IMR-90 (cell line): ENCODE measurements around the gene APOB. TPM values are rescaled to one million over a fixed set of nuclear protein-coding genes. Genes with fewer than 3 reads are reported as not detected.

ENCODE experiments used
- ATAC-seq: fragments of 200-7000 bp; cut with Tn5 transposase; 2 replicates; pipeline ENCODE4 v1.9.1; 2020; ENCODE audit warnings: low read depth, mild to moderate bottlenecking, moderate library complexity
- BruUV-seq: library from RNA; stranded (reverse); fragments of 400-500 nt; replicated peaks from 2 replicates; lab custom pipeline; 2021; lab: Mats Ljungman, UMichigan
- CTCF ChIA-PET: fragments of 300-600 bp; formaldehyde crosslinking; extraction: SDS; loops from one replicate; lab custom pipeline; 2021; ENCODE audit warnings: antibody characterized with exemption; lab: Yijun Ruan, JAX
- POLR2A ChIA-PET: fragments of 300-600 bp; sonication (Branson Sonifier 250); formaldehyde crosslinking; loops from one replicate; lab custom pipeline; 2022; ENCODE audit warnings: antibody characterized with exemption; ENCODE audit not compliant: unreplicated experiment; lab: Charles Lee
- DNase-seq: peaks from one replicate; pipeline ENCODE4 v3.0.0; 2013
- H2AFZ ChIP-seq: replicated peaks from 2 replicates; pipeline ENCODE3; 2013; ENCODE audit warnings: low read length, mild to moderate bottlenecking; ENCODE audit not compliant: poor library complexity
- H2AK5ac ChIP-seq: 2 replicates; pipeline ENCODE4 v1.6.1; 2013; ENCODE audit warnings: low read depth, low read length, inconsistent platforms
- H2AK9ac ChIP-seq: replicated peaks from 2 replicates; pipeline ENCODE3; 2013; ENCODE audit warnings: mild to moderate bottlenecking, low read depth, low read length, moderate library complexity; ENCODE audit not compliant: poor library complexity
- H2BK120ac ChIP-seq: 2 replicates; pipeline ENCODE4 v1.6.1; 2013; ENCODE audit warnings: low read depth, low read length, inconsistent platforms
- H2BK15ac ChIP-seq: 3 replicates; pipeline ENCODE4 v1.6.1; 2013; ENCODE audit warnings: low read depth, low read length, inconsistent platforms
- H2BK20ac ChIP-seq: 2 replicates; pipeline ENCODE4 v1.6.1; 2013; ENCODE audit warnings: low read depth, mild to moderate bottlenecking, inconsistent platforms, low read length, moderate library complexity
- H2BK5ac ChIP-seq: 2 replicates; pipeline ENCODE4 v1.6.1; 2013; ENCODE audit warnings: mild to moderate bottlenecking, low read depth, low read length, inconsistent platforms; ENCODE audit not compliant: poor library complexity, severe bottlenecking
- H3K14ac ChIP-seq: replicated peaks from 2 replicates; pipeline ENCODE4 v1.6.1; 2013; ENCODE audit warnings: low read depth, low read length, inconsistent platforms
- H3K18ac ChIP-seq: 2 replicates; pipeline ENCODE4 v1.6.1; 2013; ENCODE audit warnings: low read depth, low read length, control low read depth
- H3K23ac ChIP-seq: 2 replicates; pipeline ENCODE4 v1.6.1; 2013; ENCODE audit warnings: low read depth, low read length, inconsistent platforms
- H3K27ac ChIP-seq: 2 replicates; pipeline ENCODE4 v1.5.1; 2013; ENCODE audit warnings: mild to moderate bottlenecking, control low read depth, low read length; ENCODE audit not compliant: insufficient read depth
- H3K27me3 ChIP-seq: 2 replicates; pipeline ENCODE4 v1.6.1; 2013; ENCODE audit warnings: low read length; ENCODE audit not compliant: control insufficient read depth, insufficient read depth
- H3K36me3 ChIP-seq: 2 replicates; pipeline ENCODE4 v1.6.1; 2013; ENCODE audit warnings: low read length, mixed read lengths; ENCODE audit not compliant: control insufficient read depth, insufficient read depth
- H3K4ac ChIP-seq: 2 replicates; pipeline ENCODE4 v1.6.1; 2013; ENCODE audit warnings: low read depth, low read length, inconsistent platforms
- H3K4me1 ChIP-seq: 2 replicates; pipeline ENCODE4 v1.6.1; 2013; ENCODE audit warnings: low read length, mixed read lengths; ENCODE audit not compliant: control insufficient read depth, insufficient read depth
- H3K4me2 ChIP-seq: 2 replicates; pipeline ENCODE4 v1.6.1; 2013; ENCODE audit warnings: low read depth, mild to moderate bottlenecking, control low read depth, low read length, moderate library complexity
- H3K4me3 ChIP-seq: 2 replicates; pipeline ENCODE4 v1.5.1; 2013; ENCODE audit warnings: low read depth, mild to moderate bottlenecking, control low read depth, low read length, moderate library complexity; ENCODE audit not compliant: insufficient read depth
- H3K56ac ChIP-seq: 2 replicates; pipeline ENCODE4 v1.6.1; 2013; ENCODE audit warnings: low read length, inconsistent platforms; ENCODE audit not compliant: insufficient read depth; ENCODE audit errors: extremely low read depth
- H3K79me1 ChIP-seq, 2 experiments: 2 replicates each; pipeline ENCODE4 v1.6.1; 2013; ENCODE audit warnings: low read length in 2 of 2, inconsistent platforms in 1 of 2, low read depth in 1 of 2
- H3K9ac ChIP-seq: 2 replicates; pipeline ENCODE4 v1.6.1; 2013; ENCODE audit warnings: low read depth, low read length, control low read depth
- H3K9me1 ChIP-seq: 2 replicates; pipeline ENCODE4 v1.6.1; 2013; ENCODE audit warnings: low read length, inconsistent platforms; ENCODE audit not compliant: insufficient read depth
- H3K9me3 ChIP-seq: 2 replicates; pipeline ENCODE4 v1.6.1; 2013; ENCODE audit warnings: low read length; ENCODE audit not compliant: control insufficient read depth, insufficient read depth
- H4K20me1 ChIP-seq: 2 replicates; pipeline ENCODE4 v1.6.1; 2013; ENCODE audit warnings: low read length, inconsistent platforms; ENCODE audit not compliant: insufficient read depth
- H4K5ac ChIP-seq: 2 replicates; pipeline ENCODE4 v1.6.1; 2013; ENCODE audit warnings: mild to moderate bottlenecking, low read depth, low read length, control low read depth
- H4K8ac ChIP-seq, 2 experiments: 2 replicates each; pipeline ENCODE4 v1.6.1; 2013; ENCODE audit warnings: low read depth in 2 of 2, low read length in 2 of 2, control low read depth in 1 of 2, inconsistent platforms in 1 of 2
- H4K91ac ChIP-seq: 2 replicates; pipeline ENCODE4 v1.6.1; 2013; ENCODE audit warnings: low read depth, low read length, inconsistent platforms; ENCODE audit not compliant: insufficient read depth
- BHLHE40 ChIP-seq: fragments of 150-350 bp; IDR thresholded peaks from 2 replicates; pipeline ENCODE4 v1.6.1; 2016; ENCODE audit warnings: mild to moderate bottlenecking, low read depth, low read length
- CHD1 ChIP-seq: IDR thresholded peaks from 2 replicates; pipeline ENCODE4 v1.6.1; 2012; ENCODE audit warnings: low read depth, low read length, improper control_type of control experiment
- CTCF ChIP-seq: conservative IDR thresholded peaks from 2 replicates; pipeline ENCODE4 v1.5.1; 2012; ENCODE audit warnings: mild to moderate bottlenecking, low read depth, low read length, improper control_type of control experiment
- FOS ChIP-seq: fragments of 150-350 bp; IDR thresholded peaks from 2 replicates; pipeline ENCODE4 v1.6.1; 2016; ENCODE audit warnings: low read depth, low read length
- MAFK ChIP-seq: IDR thresholded peaks from 2 replicates; pipeline ENCODE4 v1.6.1; 2012; ENCODE audit warnings: low read depth, low read length, improper control_type of control experiment
- MAZ ChIP-seq: IDR thresholded peaks from 2 replicates; pipeline ENCODE4 v1.6.1; 2012; ENCODE audit warnings: low read depth, mild to moderate bottlenecking, low read length, improper control_type of control experiment, moderate library complexity, borderline replicate concordance
- RAD21 ChIP-seq: IDR thresholded peaks from 2 replicates; pipeline ENCODE4 v1.6.1; 2012; ENCODE audit warnings: low read length, improper control_type of control experiment
- RCOR1 ChIP-seq: IDR thresholded peaks from 2 replicates; pipeline ENCODE4 v1.6.1; 2012; ENCODE audit warnings: mild to moderate bottlenecking, low read length, improper control_type of control experiment; ENCODE audit not compliant: insufficient replicate concordance
- RFX5 ChIP-seq: IDR thresholded peaks from 2 replicates; pipeline ENCODE4 v1.8.0; 2012; ENCODE audit warnings: low read depth, mild to moderate bottlenecking, low read length, moderate library complexity
- SMC3 ChIP-seq: fragments of 150-350 bp; IDR thresholded peaks from 2 replicates; pipeline ENCODE4 v1.6.1; 2016; ENCODE audit warnings: low read depth, mild to moderate bottlenecking, antibody characterized with exemption, low read length, moderate library complexity
- WGBS, 2 experiments: methylation state at CpG; one replicate each; pipeline versions ENCODE4 v1.1.5 to v1.1.7; 2013; ENCODE audit warnings: missing lambda C conversion rate in 2 of 2; ENCODE audit not compliant: insufficient read length in 1 of 2; ENCODE audit errors: extremely low coverage in 2 of 2; 5-methylcytosine and 5-hydroxymethylcytosine counted together
- dilution Hi-C: fragments of 300-500 bp; cut with HindIII; formaldehyde crosslinking; loops from one replicate; pipeline ENCODE4 v1.14.3; 2018; ENCODE audit warnings: low sequenced_read_pairs; ENCODE audit not compliant: unreplicated experiment
- in situ Hi-C: fragments of 300-500 bp; cut with MboI; formaldehyde crosslinking; loops from 3 replicates; pipeline ENCODE4 v1.14.3; 2019; ENCODE audit warnings: low sequenced_read_pairs, inconsistent platforms, mixed read lengths
- intact Hi-C: fragments of 100-400 bp; cut with micrococcal nuclease; formaldehyde crosslinking; loops from 2 replicates; pipeline ENCODE4 v1.10.0; 2022
- polyA plus RNA-seq, 3 experiments: library from polyadenylated mRNA; depleted of rRNA; stranded (reverse); fragments of >200 nt; gene quantifications; 2 replicates each; pipeline ENCODE4 v1.2.3, GENCODE V29; 2012; ENCODE audit warnings: low replicate concordance in 1 of 3
- total RNA-seq: library from RNA; depleted of rRNA; stranded (reverse); fragments of >200 nt; gene quantifications from 2 replicates; pipeline ENCODE4 v1.2.3, GENCODE V29; 2012
- TF ChIP-seq, protein P1 (sequence below): fragments of 150-350 bp; IDR thresholded peaks from 2 replicates; pipeline ENCODE4 v1.6.1; 2017; ENCODE audit warnings: mild to moderate bottlenecking, antibody characterized with exemption, low read length, low read depth
- TF ChIP-seq, protein P2 (sequence below): fragments of 150-350 bp; IDR thresholded peaks from 2 replicates; pipeline ENCODE4 v1.6.1; 2016; ENCODE audit warnings: low read depth, mild to moderate bottlenecking, low read length, moderate library complexity, borderline replicate concordance

The APOB gene
- total and polyA plus RNA-seq, 2 of the 4 experiments (the other 2 are of a cell fraction): under 0.01 TPM; not detected in 1

DNA sequence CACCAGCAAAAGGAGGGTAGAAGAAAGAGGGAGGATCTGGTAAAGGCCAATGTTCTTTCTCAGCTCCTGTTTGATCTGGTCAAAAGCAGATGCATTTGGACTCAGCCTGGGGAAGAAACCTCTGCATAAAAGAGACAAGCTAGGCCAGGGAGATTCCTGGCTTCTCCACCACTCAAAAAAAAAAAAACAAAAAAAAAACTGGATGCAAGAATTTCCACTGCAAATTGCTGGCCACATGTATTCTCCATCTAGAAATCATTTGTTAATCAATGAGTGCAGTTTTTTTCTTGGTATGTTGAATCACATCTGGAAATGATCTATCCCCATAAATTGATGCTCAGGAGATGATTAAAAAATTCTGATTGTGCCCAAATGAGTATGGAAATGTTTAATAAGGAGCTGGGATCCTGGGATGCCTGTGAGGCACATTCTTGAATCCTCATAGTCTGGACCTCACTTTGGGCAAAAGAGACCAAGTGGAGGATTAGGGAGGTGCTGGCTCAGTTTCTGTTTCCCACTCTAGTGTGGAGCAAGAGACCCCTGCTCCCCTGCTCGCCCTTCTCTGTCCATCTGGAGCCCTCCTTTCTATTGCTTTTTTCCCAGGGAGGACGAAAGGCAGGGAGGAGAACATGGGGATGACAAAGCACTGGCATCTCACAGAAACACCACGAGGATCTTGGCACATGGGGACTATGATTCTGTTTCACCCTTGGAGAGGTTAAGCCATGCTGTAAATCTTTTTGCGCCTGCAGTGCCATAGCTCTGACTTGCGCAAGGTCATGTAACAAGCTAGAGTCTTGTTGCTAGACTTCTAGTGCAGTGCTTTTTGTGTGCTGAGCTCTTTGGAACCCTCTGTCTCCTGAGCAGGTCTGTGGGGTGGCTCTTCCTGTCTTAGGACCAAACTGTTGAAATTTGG lies 57.6 kb downstream of the APOB start:
- H3K27ac ChIP-seq: no peak overlapping the region
- dilution Hi-C loops (no loop called here), intact Hi-C loops (no loop called here), in situ Hi-C loops (no loop called here)
- CTCF ChIA-PET: interaction anchor here (0.6 kb wide), 1 partner anchor 210 kb away, joined by 3 read pairs; no protein-coding TSS in a partner anchor
- no TSS peak for BruUV-seq
- no peaks in the 10 kb centered on the region for H3K36me3 ChIP-seq
- no peak overlapping the region for H2BK20ac ChIP-seq
- H3K4me2 ChIP-seq: no peak overlapping the region
- no peak overlapping the region for H2BK120ac ChIP-seq
- no peak overlapping the region for H2AK9ac ChIP-seq
- H4K8ac ChIP-seq: no peak overlapping the region
- no peaks in the 10 kb centered on the region for H4K20me1 ChIP-seq
- no peak overlapping the region for H3K56ac ChIP-seq
- no peaks in the 10 kb centered on the region for H3K9me3 ChIP-seq
- no peak for ATAC-seq
- H3K4ac ChIP-seq: no peak overlapping the region
- no peak overlapping the region for H4K5ac ChIP-seq
- no peak overlapping the region for H3K9ac ChIP-seq
- TF ChIP-seq RAD21: no peak
- TF ChIP-seq SMC3: no peak
- TF ChIP-seq, protein P1, sequence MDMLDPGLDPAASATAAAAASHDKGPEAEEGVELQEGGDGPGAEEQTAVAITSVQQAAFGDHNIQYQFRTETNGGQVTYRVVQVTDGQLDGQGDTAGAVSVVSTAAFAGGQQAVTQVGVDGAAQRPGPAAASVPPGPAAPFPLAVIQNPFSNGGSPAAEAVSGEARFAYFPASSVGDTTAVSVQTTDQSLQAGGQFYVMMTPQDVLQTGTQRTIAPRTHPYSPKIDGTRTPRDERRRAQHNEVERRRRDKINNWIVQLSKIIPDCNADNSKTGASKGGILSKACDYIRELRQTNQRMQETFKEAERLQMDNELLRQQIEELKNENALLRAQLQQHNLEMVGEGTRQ: no peak
- TF ChIP-seq, protein P2, sequence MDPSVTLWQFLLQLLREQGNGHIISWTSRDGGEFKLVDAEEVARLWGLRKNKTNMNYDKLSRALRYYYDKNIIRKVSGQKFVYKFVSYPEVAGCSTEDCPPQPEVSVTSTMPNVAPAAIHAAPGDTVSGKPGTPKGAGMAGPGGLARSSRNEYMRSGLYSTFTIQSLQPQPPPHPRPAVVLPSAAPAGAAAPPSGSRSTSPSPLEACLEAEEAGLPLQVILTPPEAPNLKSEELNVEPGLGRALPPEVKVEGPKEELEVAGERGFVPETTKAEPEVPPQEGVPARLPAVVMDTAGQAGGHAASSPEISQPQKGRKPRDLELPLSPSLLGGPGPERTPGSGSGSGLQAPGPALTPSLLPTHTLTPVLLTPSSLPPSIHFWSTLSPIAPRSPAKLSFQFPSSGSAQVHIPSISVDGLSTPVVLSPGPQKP: no peak
- no peak for TF ChIP-seq FOS
- TF ChIP-seq MAZ: no peak
- no peak for TF ChIP-seq CHD1
- TF ChIP-seq MAFK: no peak
- TF ChIP-seq BHLHE40: no peak
- TF ChIP-seq CTCF: no peak
- TF ChIP-seq RCOR1: no peak
- no peak for TF ChIP-seq RFX5
- H3K79me1 ChIP-seq: no peaks in the 10 kb centered on the region
- no peak overlapping the region for H4K91ac ChIP-seq
- H3K18ac ChIP-seq: no peak overlapping the region
- H3K4me3 ChIP-seq: no peak overlapping the region
- H3K14ac ChIP-seq: no peak overlapping the region
- POLR2A ChIA-PET: no interaction called here
- H2BK5ac ChIP-seq: no peak overlapping the region
- WGBS, 2 experiments: 80% methylated on average over 2 of the region's 5 CpGs; no CpG with 5 or more reads in 1 of the 2 experiments
- H3K27me3 ChIP-seq: no peaks in the 10 kb centered on the region
- H3K9me1 ChIP-seq: no peaks in the 10 kb centered on the region
- H3K4me1 ChIP-seq: no peaks in the 10 kb centered on the region
- H2AFZ ChIP-seq: no peak overlapping the region
- no peak overlapping the region for H3K23ac ChIP-seq
- no peak for DNase-seq
- no peak overlapping the region for H2AK5ac ChIP-seq
- H2BK15ac ChIP-seq: no peak overlapping the region
